Astrocyte (in vitro differentiated cells and primary cell): ENCODE measurements around the gene SUV39H2. TPM values are rescaled to one million over a fixed set of nuclear protein-coding genes. Genes with fewer than 3 reads are reported as not detected.

Source experiments
- DNase-seq: peaks from one replicate; pipeline ENCODE4 v3.0.0-alpha.2; 2010; ENCODE audit warnings: low read depth
- FAIRE-seq: peaks from 2 replicates; lab custom pipeline; 2011; peaks lifted over from hg19 to GRCh38; lab: Jason Lieb, UNC
- H2AFZ ChIP-seq: 2 replicates; pipeline ENCODE4 v1.6.0; 2012; ENCODE audit warnings: low read depth, low read length, inconsistent platforms
- H3K27ac ChIP-seq: 2 replicates; pipeline ENCODE4 v1.5.1; 2011; ENCODE audit warnings: low read depth, low read length, inconsistent platforms
- H3K27me3 ChIP-seq: 2 replicates; pipeline ENCODE4 v1.6.0; 2011; ENCODE audit warnings: low read length, inconsistent platforms; ENCODE audit not compliant: insufficient read depth
- H3K36me3 ChIP-seq: 2 replicates; pipeline ENCODE4 v1.5.1; 2011; ENCODE audit warnings: low read length, inconsistent platforms; ENCODE audit not compliant: insufficient read depth
- H3K4me1 ChIP-seq: 2 replicates; pipeline ENCODE4 v1.5.1; 2011; ENCODE audit warnings: low read length, inconsistent platforms; ENCODE audit not compliant: insufficient read depth
- H3K4me2 ChIP-seq: 2 replicates; pipeline ENCODE4 v1.6.0; 2012; ENCODE audit warnings: low read length, inconsistent platforms
- H3K4me3 ChIP-seq: 2 replicates; pipeline ENCODE4 v1.5.1; 2011; ENCODE audit warnings: low read depth, mild to moderate bottlenecking, low read length, inconsistent platforms; ENCODE audit not compliant: insufficient read depth
- H3K79me2 ChIP-seq: 2 replicates; pipeline ENCODE4 v1.6.0; 2012; ENCODE audit warnings: mild to moderate bottlenecking, low read length, inconsistent platforms; ENCODE audit not compliant: insufficient read depth
- H3K9ac ChIP-seq: 2 replicates; pipeline ENCODE4 v1.6.0; 2012; ENCODE audit warnings: mild to moderate bottlenecking, low read length, inconsistent platforms
- H3K9me3 ChIP-seq: 2 replicates; pipeline ENCODE4 v1.5.1; 2012; ENCODE audit warnings: low read depth, mild to moderate bottlenecking, low read length, inconsistent platforms; ENCODE audit not compliant: insufficient read depth
- H4K20me1 ChIP-seq: 2 replicates; pipeline ENCODE4 v1.6.0; 2012; ENCODE audit warnings: low read length, inconsistent platforms; ENCODE audit not compliant: insufficient read depth
- H3K27ac Mint-ChIP-seq: one replicate; pipeline ENCODE4 v1.8.0; 2021; ENCODE audit warnings: mild to moderate bottlenecking, mixed read lengths; ENCODE audit not compliant: unreplicated experiment
- H3K27me3 Mint-ChIP-seq: one replicate; pipeline ENCODE4 v1.8.0; 2021; ENCODE audit warnings: low read depth, mixed read lengths; ENCODE audit not compliant: unreplicated experiment
- H3K36me3 Mint-ChIP-seq: one replicate; pipeline ENCODE4 v1.8.0; 2021; ENCODE audit warnings: low read depth, mixed read lengths; ENCODE audit not compliant: unreplicated experiment
- H3K4me1 Mint-ChIP-seq: one replicate; pipeline ENCODE4 v1.8.0; 2021; ENCODE audit warnings: low read depth, mixed read lengths; ENCODE audit not compliant: unreplicated experiment
- H3K4me3 Mint-ChIP-seq: one replicate; pipeline ENCODE4 v1.8.0; 2021; ENCODE audit warnings: mild to moderate bottlenecking, moderate library complexity, mixed read lengths; ENCODE audit not compliant: unreplicated experiment
- H3K9me3 Mint-ChIP-seq: one replicate; pipeline ENCODE4 v1.8.0; 2021; ENCODE audit warnings: mild to moderate bottlenecking, mixed read lengths; ENCODE audit not compliant: unreplicated experiment
- CTCF ChIP-seq: IDR thresholded peaks from 2 replicates; pipeline ENCODE4 v1.5.1; 2011; ENCODE audit warnings: low read depth, mild to moderate bottlenecking, inconsistent platforms, low read length, moderate library complexity; ENCODE audit not compliant: insufficient read depth
- EZH2 ChIP-seq: IDR thresholded peaks from 2 replicates; pipeline ENCODE4 v1.6.1; 2012; ENCODE audit warnings: mild to moderate bottlenecking, low read length, inconsistent platforms; ENCODE audit not compliant: insufficient read depth
- total RNA-seq: library from RNA; stranded (reverse); gene quantifications from 2 replicates; pipeline ENCODE4 v1.2.1, GENCODE V29; 2021

The SUV39H2 gene
- total RNA-seq, 1 donor from 2014 or later: 10.6 TPM

GRCh38 chr10:14873090-14873760, 5.4 kb upstream of the SUV39H2 start:
- Histone ChIP-seq H3K36me3 (peaks cover 4% of the 10 kb centered on the region), H3K27me3 (no peaks in the 10 kb centered on the region), H4K20me1 (peaks cover 9% of the 10 kb centered on the region), H3K9ac (no peak overlapping the region), H3K4me2 (peak overlapping the region; percentile 10), H3K4me3 (no peak overlapping the region), H3K9me3 (no peaks in the 10 kb centered on the region), H3K4me1 (peaks cover 14% of the 10 kb centered on the region), H3K27ac (peak overlapping the region; percentile 7), H2AFZ (no peak overlapping the region), H3K79me2 (peaks cover 23% of the 10 kb centered on the region)
- Mint-ChIP-seq H3K36me3 (no peaks in the 10 kb centered on the region), H3K4me3 (no peak overlapping the region), H3K9me3 (no peaks in the 10 kb centered on the region), H3K27ac (no peak overlapping the region), H3K4me1 (peaks cover 16% of the 10 kb centered on the region), H3K27me3 (no peaks in the 10 kb centered on the region)
- DNase-seq (peak; percentile 80), FAIRE-seq (peak; percentile 13)
- no peak for TF ChIP-seq CTCF

GRCh38 chr10:14875941-14876340, 2.7 kb upstream of the SUV39H2 start:
- no peak for DNase-seq
- H3K27ac Mint-ChIP-seq: no peak overlapping the region
- Histone ChIP-seq H2AFZ (no peak overlapping the region), H3K4me2 (no peak overlapping the region), H3K9me3 (no peaks in the 10 kb centered on the region), H3K27me3 (no peaks in the 10 kb centered on the region), H3K9ac (no peak overlapping the region), H3K79me2 (peaks cover 44% of the 10 kb centered on the region), H3K4me3 (no peak overlapping the region), H4K20me1 (peaks cover 17% of the 10 kb centered on the region), H3K36me3 (no peaks in the 10 kb centered on the region), H3K27ac (no peak overlapping the region), H3K4me1 (peaks cover 23% of the 10 kb centered on the region)
- H3K4me1 Mint-ChIP-seq: peaks cover 19% of the 10 kb centered on the region
- H3K36me3 Mint-ChIP-seq: no peaks in the 10 kb centered on the region
- H3K27me3 Mint-ChIP-seq: no peaks in the 10 kb centered on the region
- H3K4me3 Mint-ChIP-seq: no peak overlapping the region
- no peak for FAIRE-seq
- TF ChIP-seq EZH2 (no peak), CTCF (no peak)
- no peaks in the 10 kb centered on the region for H3K9me3 Mint-ChIP-seq

- TF ChIP-seq CTCF: no peak
- no peak for TF ChIP-seq EZH2
- peak overlapping the region; percentile 90 for H3K4me2 ChIP-seq
- no peaks in the 10 kb centered on the region for H3K27me3 ChIP-seq
- peak overlapping the region; percentile 96 for H3K4me3 Mint-ChIP-seq
- peak overlapping the region; percentile 81 for H3K4me3 ChIP-seq
- no peaks in the 10 kb centered on the region for H3K9me3 ChIP-seq
- H4K20me1 ChIP-seq: peaks cover 17% of the 10 kb centered on the region
- H3K27ac ChIP-seq: no peak overlapping the region
- H3K9me3 Mint-ChIP-seq: no peaks in the 10 kb centered on the region
- no peaks in the 10 kb centered on the region for H3K36me3 Mint-ChIP-seq
- no peaks in the 10 kb centered on the region for H3K27me3 Mint-ChIP-seq
- H3K27ac Mint-ChIP-seq: peak overlapping the region; percentile 59
- DNase-seq: no peak
- peak overlapping the region; percentile 93 for H3K9ac ChIP-seq
- peaks cover 19% of the 10 kb centered on the region for H3K4me1 Mint-ChIP-seq
- H3K36me3 ChIP-seq: no peaks in the 10 kb centered on the region
- H2AFZ ChIP-seq: no peak overlapping the region
- FAIRE-seq: no peak
- H3K79me2 ChIP-seq: peaks cover 52% of the 10 kb centered on the region
- H3K4me1 ChIP-seq: peaks cover 23% of the 10 kb centered on the region
These were observed 1.9 kb upstream of the SUV39H2 start for GRCh38 chr10:14876764-14877163.
